NK-92 (cell line): Measurements from ENCODE around the gene SLCO4A1.

ENCODE experiments used
- DNase-seq: peaks from one replicate; lab custom pipeline; 2025; ENCODE audit not compliant: unreplicated experiment; lab: John Stamatoyannopoulos, UW

SLCO4A1 gene

GRCh38 chr20:62642051-62642665 lies at the start of gene SLCO4A1:
TSS of gene SLCO4A1 (plus strand) at chr20:62642503. CDS start at chr20:62656455, 13,952 bp downstream.
- DNase-seq = peak; percentile 19

- DNase-seq = no peak
Measured at GRCh38 chr20:62592506-62593177, 49.7 kb upstream of the SLCO4A1 start.

GRCh38 chr20:62593616-62594015 lies 48.7 kb upstream of the SLCO4A1 start:
- DNase-seq = no peak

- no peak for DNase-seq
Measured at GRCh38 chr20:62595069-62595468, 47.2 kb upstream of the SLCO4A1 start.

- no peak for DNase-seq
Measured at GRCh38 chr20:62595491-62595890, 46.8 kb upstream of the SLCO4A1 start.

GRCh38 chr20:62596486-62596885 lies 45.8 kb upstream of the SLCO4A1 start:
- DNase-seq = no peak

- no peak for DNase-seq
Measured at GRCh38 chr20:62596921-62597320, 45.4 kb upstream of the SLCO4A1 start.

- DNase-seq = no peak
Measured at GRCh38 chr20:62597416-62598115, 44.7 kb upstream of the SLCO4A1 start.

GRCh38 chr20:62598761-62599194 lies 43.5 kb upstream of the SLCO4A1 start:
- DNase-seq = no peak

- no peak for DNase-seq
Measured at GRCh38 chr20:62599216-62600110, 42.8 kb upstream of the SLCO4A1 start.

GRCh38 chr20:62601172-62601571 lies 41.1 kb upstream of the SLCO4A1 start:
- no peak for DNase-seq

- no peak for DNase-seq
Measured at GRCh38 chr20:62601714-62602113, 40.6 kb upstream of the SLCO4A1 start.

GRCh38 chr20:62602550-62602949 lies 39.8 kb upstream of the SLCO4A1 start:
- no peak for DNase-seq

GRCh38 chr20:62603021-62603906 lies 39.0 kb upstream of the SLCO4A1 start:
- DNase-seq = no peak

GRCh38 chr20:62603907-62604785 lies 38.2 kb upstream of the SLCO4A1 start:
- no peak for DNase-seq

- DNase-seq = no peak
Measured at GRCh38 chr20:62604796-62605195, 37.5 kb upstream of the SLCO4A1 start.

GRCh38 chr20:62605236-62605943 lies 36.9 kb upstream of the SLCO4A1 start:
- no peak for DNase-seq

GRCh38 chr20:62606016-62606415 lies 36.3 kb upstream of the SLCO4A1 start:
- DNase-seq = no peak
